Smooth muscle cell of the brain vasculature (primary cell): Measurements from ENCODE around the gene IGF1R.
"Not testable (repeated sequence)": the region's sequence is repeated elsewhere in the genome, so short reads cannot be mapped to it uniquely, and the experiment has no call there.

Experiments used
- DNase-seq: peaks from one replicate; pipeline ENCODE4 v3.0.0-alpha.2; 2012; ENCODE audit warnings: low read depth, low spot score

The IGF1R gene

DNA sequence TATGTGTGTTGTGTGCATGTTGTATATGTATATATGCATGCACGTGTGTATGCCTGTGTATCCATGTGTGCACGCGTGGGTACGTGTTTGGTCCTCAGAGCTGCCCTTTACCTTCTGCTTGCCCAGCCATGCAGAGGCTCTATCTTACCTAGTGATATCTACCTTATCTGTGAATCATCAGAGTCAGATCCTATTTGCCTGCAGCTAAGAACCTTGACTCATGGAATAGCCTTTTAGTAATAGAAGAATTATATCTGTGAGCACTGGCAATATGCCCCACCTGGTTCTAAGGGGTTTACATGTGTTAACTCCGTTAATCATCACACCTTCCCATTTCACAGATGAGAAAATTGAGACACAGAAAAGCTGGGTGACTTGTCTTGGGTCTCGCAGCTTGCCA, 348.3 kb downstream of the IGF1R start:
- no peak for DNase-seq

DNA sequence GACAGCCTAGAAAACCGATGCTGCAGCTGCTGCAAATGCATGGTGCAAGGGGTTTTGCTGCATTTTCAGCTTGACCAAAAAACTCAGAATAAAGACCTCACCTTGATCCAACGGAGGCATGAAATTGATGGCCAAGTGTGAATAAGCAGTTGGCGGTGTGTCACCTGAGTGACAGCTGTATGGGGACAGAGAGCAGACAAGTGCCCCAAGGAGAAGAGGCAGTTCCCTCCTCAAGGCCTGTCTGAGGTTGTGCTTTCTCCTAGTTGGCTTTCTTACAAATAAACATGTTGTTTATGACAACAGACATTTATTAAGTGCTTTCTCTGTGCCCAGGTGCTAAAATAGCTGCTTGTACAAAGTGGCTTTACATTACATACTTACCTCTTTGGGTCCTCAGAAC, 349.0 kb downstream of the IGF1R start:
- DNase-seq, result no peak

DNA sequence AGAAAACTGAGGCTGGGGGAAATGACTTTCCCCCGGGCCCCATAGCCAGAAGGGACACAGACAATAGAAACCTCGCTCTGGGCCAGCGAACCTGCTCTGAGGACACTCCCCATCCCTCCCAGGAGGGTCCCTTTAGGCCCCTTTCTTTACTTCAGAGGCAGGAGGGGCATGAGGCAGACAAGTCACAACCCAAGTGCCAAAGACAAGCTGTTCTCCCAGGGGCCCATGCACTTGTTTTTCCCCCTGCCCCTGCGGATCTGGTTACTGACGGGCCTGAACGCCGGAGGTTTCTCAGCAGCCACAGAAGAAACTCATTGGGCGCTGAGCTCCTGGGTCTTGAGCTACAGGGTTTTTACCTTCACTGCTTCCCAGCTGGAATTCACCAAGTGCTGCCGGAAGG, 349.4 kb downstream of the IGF1R start:
- no peak for DNase-seq

DNA sequence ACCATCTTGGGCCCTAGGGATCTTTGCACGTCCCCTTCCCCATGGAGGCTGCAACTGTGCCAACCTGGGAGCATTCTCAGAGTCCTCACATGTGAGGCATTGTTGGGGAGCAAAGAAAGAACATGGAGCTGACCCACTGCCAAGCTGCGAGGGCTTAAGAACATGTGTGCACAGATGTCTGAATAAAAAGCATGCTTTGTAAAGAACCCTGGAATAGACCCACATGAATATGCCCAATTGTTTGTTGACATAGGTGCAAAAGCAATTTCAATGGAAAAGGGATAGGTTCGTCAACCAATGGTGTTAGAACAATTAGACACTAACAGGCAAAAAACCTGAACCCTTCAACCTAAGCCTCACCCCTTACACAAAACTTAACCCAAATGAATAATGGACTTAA, 349.9 kb downstream of the IGF1R start:
- no peak for DNase-seq

DNA sequence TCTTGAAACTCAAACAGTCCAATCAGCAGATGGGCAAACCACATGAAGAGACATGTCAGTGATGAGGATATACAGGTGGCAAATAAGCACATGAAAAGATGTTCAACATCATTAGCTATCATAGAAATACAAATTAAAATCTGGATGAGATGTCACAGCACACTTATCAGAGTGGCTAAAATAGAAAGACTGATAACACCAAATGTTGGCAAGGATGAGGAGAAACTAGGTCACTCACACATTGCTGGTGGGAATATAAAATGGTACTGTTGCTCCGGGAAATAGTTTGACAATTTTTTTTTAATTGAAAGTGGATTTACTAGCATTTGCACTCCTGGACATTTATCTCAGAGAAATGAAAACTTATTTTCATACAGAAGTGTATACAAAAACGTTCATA, 350.9 kb downstream of the IGF1R start:
- no peak for DNase-seq

DNA sequence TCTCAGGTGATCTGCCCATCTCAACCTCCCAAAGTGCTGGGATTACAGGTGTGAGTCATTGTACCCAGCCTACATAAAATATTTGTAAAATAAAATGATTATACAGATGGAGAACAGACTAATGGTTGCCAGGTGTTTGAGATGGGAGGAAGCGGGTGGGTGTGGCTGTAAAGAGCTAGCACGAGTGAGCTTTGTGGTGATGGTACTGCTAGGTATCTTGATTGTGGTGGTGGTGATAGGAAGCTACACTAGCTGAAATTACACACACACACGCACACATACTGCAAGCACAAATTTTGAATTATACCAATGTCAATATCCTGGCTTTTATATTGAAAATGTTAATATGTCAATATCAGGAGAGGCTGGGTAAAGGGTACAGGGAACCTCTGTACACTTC, 353.9 kb downstream of the IGF1R start:
- no peak for DNase-seq

DNA sequence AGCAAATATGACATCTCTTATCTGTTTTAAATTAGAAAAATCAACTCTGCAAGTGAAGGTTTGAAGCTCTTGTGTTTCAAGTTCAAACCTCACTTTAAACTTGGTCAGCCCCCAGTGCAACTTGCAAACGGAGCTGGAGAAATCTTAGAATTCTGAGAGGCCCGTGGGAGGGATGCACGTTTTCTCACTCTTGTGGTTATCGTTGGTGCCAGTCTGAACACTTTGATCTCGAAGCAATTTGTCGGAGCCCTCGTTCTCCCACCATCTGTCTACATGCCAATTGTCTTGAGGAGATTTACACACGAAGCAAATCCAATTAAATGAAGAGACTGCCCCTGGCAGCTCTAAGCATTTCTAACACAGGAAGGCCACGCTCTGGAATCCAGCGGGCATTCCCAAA, 355.0 kb downstream of the IGF1R start:
- not testable (repeated sequence) for DNase-seq

DNA sequence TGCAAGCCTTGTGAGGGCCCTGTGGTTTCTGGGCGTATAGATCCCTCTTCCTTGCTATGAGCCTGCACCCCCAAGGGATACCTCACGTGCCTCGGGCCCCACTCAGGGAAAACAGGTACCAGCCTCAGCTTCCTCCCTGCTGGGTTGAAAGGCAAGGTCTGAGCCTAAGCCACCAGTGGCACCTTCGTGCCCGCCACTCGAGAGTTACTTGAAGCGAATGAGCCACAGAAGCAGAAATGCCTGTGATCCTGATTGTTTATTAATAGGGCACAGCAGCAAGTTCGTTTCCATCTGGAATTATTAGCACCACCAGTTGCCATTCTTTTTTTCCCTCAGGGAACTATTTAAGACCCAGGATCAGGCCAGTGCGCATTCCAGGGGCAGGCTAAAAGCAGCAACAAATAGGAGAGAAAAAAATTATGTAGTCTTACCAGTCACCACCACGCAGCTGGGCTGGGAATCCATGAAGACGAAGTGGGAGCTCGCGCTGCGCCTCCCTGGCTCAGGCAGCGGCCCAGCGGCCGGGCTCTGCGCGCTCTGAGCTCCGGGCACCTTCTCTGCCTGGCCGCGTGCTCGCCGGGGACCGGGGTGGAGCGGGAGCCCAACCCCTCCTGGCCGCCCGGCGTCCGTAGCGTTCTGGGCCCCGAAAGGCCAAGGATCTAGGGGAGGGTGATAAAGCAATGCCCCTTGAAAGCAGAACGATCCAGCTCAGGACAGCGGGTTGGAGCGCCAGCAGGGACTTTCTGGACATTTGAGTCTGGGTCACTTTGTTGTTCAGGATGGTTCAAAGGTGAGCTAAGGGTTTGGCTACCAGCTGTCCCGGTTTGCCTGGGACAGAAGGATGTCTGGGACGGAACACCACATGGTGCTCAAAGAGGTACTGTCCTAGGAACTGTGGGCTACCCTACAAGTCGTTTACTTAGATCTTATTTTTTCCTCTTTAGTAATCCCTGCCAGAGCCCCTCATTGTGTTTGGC, 356.9 kb downstream of the IGF1R start:
- not testable (repeated sequence) for DNase-seq

DNA sequence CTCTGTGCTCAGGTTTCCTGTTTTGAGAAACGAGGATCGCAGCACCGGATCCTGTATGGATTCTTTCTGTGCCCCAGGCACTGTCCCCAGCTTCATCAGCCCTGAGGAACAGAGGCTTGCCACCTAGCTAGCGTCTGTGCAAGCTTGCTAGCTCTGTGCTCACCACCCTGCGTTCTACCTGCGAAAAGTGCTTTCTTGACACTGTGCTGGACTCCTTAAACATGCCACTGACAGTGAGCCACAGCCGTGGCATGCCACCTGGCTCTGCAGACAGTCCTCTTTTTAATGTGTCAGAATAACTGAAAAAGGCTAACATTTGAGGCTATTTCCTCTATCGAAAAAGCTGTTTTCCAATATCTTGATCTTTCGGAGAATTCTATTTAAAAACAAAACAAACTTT, 357.8 kb downstream of the IGF1R start:
- DNase-seq, result no peak

DNA sequence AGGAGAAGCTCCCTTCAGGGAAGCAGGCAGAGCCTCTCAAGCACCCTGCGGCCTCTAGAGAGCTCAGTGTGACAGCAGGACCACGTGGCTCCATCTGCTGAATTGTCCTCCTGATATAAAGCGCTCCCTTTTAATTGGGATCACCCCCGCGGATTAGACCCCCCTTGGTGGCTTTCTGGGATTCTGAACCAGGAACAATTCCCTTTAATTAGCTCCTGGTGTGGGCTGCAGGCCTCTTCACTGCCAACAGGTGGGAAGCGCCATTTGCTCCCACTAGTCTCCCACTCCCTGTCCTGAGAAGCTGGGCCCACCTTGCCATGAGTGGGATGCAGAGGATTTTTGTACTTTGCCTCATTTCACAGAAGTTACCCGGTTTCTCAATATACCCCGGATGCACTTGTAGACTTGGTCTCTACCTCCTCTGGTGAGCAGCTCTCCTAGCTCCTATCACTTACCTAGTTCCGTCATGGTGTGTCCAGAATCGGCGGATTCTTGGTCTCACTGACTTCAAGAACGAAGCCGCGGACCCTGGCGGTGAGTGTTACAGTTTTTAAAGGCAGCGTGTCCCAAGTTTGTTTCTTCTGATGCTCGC, 358.7 kb downstream of the IGF1R start:
- DNase-seq, result no peak

DNA sequence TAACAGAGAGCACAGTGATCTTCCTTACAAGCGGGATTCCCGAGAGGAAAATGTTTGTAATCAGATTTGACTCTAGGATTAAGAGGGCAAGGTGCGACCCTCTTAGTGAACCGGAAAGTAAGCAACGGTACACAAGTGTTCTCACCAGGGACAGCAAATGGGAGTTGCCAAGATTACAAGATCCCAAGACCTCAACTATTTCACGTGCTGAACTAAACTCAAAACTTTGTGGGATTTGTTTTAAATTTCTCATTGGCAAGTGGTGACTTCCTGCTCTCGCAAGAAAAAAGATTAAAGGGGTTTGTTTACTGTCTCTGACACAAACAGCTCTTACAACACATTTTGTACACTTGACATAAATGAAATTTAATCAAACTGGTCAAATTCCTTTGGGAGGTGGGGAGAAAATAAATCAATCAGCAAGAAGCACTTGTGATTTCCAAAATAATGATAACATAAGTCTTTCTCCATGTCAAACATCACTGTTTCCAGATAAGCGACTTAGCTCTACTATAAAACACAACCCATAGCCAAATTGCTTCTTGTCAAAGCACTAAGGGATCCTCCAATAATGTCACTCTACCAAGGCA, 361.5 kb downstream of the IGF1R start:
- no peak for DNase-seq

DNA sequence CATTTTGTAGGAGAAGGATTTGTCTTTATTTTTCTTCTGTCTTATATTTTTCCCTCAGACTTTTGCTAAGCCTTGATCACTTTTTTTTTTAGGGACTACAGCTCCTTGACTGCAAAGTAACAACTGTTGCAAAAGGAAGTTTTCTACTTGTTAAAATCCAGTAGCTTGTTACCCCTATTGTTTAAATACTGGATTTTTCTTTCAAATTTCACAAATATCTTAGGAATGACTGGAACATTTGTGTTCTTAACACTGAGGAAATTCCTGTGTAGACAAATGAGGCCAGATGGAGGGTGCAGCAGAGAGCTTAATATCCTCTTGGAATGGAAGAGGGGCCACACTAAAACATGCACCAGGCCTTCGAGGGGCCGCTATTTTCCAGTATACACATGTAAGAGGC, 362.4 kb downstream of the IGF1R start:
- no peak for DNase-seq
